Heart left ventricle (tissue), 13 donors: ENCODE measurements around the gene SMG9.

ENCODE experiments used
- POLR2A ChIP-seq, 2 donors: fragments of 450-650 bp; IDR thresholded peaks; one replicate each; pipeline ENCODE4 v1.6.1; 2017; ENCODE audit warnings: antibody characterized with exemption in 2 of 2, mild to moderate bottlenecking in 2 of 2, moderate library complexity in 2 of 2
- TF ChIP-seq, protein P1 (sequence below), 12 donors: fragments of 200-600 bp; sonication (generic) in 4 of 12; IDR thresholded peaks; one replicate each; pipeline versions ENCODE4 v1.5.0 to v1.8.0; 2018 to 2022; ENCODE audit warnings: antibody characterized with exemption in 12 of 12, mild to moderate bottlenecking in 5 of 12
- donor health status: ischemic (EF 13 %, LVEDD 7.1; RV severe dilation, severe dysfunction).
- donor health status: DM: no; HTN: yes; CAD: no.
- donor health status: DM: no; HTN: no; CAD: no.
- donor health status: ischemic (EF 25% LVEDD 6.9; RV normal size, moderate dysfunction).
- donor health status: ischemic (EF 25% LVEDD 5.7; RV mildly dilated, moderate dysfunction).
- donor health status: ischemic (EF 35%, LVEDD 5.7; RV mildly dilated, moderate dysfunction).
- donor health status: nonischemic (EF 11% LVEDD 7.7; RV severe dilation, severe dysfunction).
- donor health status: DM: yes; HTN: yes; CAD: no.
- donor health status: PGD.
- donor health status: ischemic (EF 29% LVEDD 5.4; RV normal size, mild dysfunction).
- donor health status: nonischemic (EF 23%, LVEDD 6.1; RV moderate dilation, normal function).

GRCh38 chr19:43731346-43731745 lies 23.4 kb downstream of the SMG9 start:
- TF ChIP-seq, protein P1, sequence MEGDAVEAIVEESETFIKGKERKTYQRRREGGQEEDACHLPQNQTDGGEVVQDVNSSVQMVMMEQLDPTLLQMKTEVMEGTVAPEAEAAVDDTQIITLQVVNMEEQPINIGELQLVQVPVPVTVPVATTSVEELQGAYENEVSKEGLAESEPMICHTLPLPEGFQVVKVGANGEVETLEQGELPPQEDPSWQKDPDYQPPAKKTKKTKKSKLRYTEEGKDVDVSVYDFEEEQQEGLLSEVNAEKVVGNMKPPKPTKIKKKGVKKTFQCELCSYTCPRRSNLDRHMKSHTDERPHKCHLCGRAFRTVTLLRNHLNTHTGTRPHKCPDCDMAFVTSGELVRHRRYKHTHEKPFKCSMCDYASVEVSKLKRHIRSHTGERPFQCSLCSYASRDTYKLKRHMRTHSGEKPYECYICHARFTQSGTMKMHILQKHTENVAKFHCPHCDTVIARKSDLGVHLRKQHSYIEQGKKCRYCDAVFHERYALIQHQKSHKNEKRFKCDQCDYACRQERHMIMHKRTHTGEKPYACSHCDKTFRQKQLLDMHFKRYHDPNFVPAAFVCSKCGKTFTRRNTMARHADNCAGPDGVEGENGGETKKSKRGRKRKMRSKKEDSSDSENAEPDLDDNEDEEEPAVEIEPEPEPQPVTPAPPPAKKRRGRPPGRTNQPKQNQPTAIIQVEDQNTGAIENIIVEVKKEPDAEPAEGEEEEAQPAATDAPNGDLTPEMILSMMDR (IDR thresholded peaks at IDR 0.05): no peak
- no peak for TF ChIP-seq POLR2A (IDR thresholded peaks at IDR 0.05)
